ENCODE measurements around the gene CEMP1. TPM values are rescaled to one million over a fixed set of nuclear protein-coding genes. Genes with fewer than 3 reads are reported as not detected.

CEMP1 gene
- total RNA-seq, 2 donors from 2014 or later, result 0.63 TPM; not detected in 1

DNA sequence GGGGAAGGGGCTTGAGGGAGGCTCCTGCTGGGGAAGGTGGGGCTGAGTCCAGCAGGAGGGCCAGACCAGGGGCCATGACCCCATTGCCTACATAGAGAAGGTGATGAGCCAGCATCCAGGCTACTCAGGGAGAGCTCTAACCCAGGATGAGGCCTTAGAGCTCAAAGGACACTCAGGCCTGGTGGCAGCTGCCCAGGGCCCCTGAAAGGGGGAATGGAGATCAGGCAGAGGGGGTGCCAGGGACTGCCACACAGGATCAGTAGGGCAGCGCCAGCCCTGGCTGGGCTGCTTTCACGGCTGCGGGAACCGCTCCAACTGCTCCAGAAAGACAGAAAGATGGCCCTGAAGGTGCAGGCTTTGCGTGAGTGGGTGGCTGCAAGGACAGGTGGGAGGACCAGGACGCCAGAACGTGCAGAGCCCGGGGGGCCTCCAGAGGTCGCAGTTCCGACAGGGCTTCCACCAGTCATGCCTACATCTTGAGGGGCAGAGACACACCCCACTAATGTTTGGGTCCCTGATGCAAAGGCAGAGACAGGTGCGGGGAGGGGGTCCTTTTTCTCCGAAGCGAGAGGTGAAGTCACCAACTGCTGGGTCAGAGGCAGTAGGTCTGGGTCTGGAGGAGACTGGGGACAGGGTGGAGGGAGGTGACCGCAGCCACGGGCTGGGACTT lies 18.3 kb downstream of the CEMP1 start:
- ATAC-seq (ENCODE audit: insufficient number of reproducible peaks, low FRiP score, low read depth) (no peak), DNase-seq (ENCODE audit: low spot score) (no peak)
- H3K27me3 ChIP-seq (replicated peaks; ENCODE audit: insufficient read depth), result no peaks in the 10 kb centered on the region
- peaks cover 17 to 45% of the 10 kb centered on the region in 2 donors for H3K4me1 ChIP-seq (ENCODE audit: control insufficient read depth in 1 of 2, low read depth in 2 of 2)
- no peaks in the 10 kb centered on the region for H3K9me3 ChIP-seq
- peak overlapping the region in 1 of 2 donors; percentile 96 for H3K27ac ChIP-seq
- TF ChIP-seq, protein P1, sequence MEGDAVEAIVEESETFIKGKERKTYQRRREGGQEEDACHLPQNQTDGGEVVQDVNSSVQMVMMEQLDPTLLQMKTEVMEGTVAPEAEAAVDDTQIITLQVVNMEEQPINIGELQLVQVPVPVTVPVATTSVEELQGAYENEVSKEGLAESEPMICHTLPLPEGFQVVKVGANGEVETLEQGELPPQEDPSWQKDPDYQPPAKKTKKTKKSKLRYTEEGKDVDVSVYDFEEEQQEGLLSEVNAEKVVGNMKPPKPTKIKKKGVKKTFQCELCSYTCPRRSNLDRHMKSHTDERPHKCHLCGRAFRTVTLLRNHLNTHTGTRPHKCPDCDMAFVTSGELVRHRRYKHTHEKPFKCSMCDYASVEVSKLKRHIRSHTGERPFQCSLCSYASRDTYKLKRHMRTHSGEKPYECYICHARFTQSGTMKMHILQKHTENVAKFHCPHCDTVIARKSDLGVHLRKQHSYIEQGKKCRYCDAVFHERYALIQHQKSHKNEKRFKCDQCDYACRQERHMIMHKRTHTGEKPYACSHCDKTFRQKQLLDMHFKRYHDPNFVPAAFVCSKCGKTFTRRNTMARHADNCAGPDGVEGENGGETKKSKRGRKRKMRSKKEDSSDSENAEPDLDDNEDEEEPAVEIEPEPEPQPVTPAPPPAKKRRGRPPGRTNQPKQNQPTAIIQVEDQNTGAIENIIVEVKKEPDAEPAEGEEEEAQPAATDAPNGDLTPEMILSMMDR (IDR thresholded peaks at IDR 0.05), result no peak
- H3K36me3 ChIP-seq, result no peaks in the 10 kb centered on the region
- H3K4me3 ChIP-seq, result peak overlapping the region; percentile 96

- no peaks in the 10 kb centered on the region for H3K27me3 ChIP-seq (replicated peaks; ENCODE audit: insufficient read depth)
- no peaks in the 10 kb centered on the region for H3K9me3 ChIP-seq
- DNase-seq (ENCODE audit: low spot score) (no peak), ATAC-seq (ENCODE audit: insufficient number of reproducible peaks, low FRiP score, low read depth) (no peak)
- no peaks in the 10 kb centered on the region for H3K36me3 ChIP-seq
- H3K4me1 ChIP-seq (ENCODE audit: control insufficient read depth in 1 of 2, low read depth in 2 of 2), result peaks cover 15 to 38% of the 10 kb centered on the region in 2 donors
- H3K27ac ChIP-seq, result no peak overlapping the region
- TF ChIP-seq, protein P1 (IDR thresholded peaks at IDR 0.05), result no peak
- H3K4me3 ChIP-seq, result no peak overlapping the region
These were observed 19.0 kb downstream of the CEMP1 start for GRCh38 chr16:2511996-2512734.

- Histone ChIP-seq H3K4me1 (ENCODE audit: control insufficient read depth in 1 of 2, low read depth in 2 of 2) (peaks cover 8 to 29% of the 10 kb centered on the region in 2 donors), H3K9me3 (no peaks in the 10 kb centered on the region), H3K4me3 (peak overlapping the region; percentile 23), H3K36me3 (no peaks in the 10 kb centered on the region), H3K27ac (no peak overlapping the region), H3K27me3 (replicated peaks; ENCODE audit: insufficient read depth) (no peaks in the 10 kb centered on the region)
- TF ChIP-seq, protein P1 (IDR thresholded peaks at IDR 0.05), result no peak
- ATAC-seq (ENCODE audit: insufficient number of reproducible peaks, low FRiP score, low read depth), result no peak
- DNase-seq (ENCODE audit: low spot score), result no peak
These were observed 19.9 kb downstream of the CEMP1 start for GRCh38 chr16:2511128-2511800.

- Histone ChIP-seq H3K9me3 (no peaks in the 10 kb centered on the region), H3K4me1 (ENCODE audit: control insufficient read depth in 1 of 2, low read depth in 2 of 2) (peaks cover 0 to 12% of the 10 kb centered on the region in 2 donors), H3K27me3 (replicated peaks; ENCODE audit: insufficient read depth) (no peaks in the 10 kb centered on the region), H3K36me3 (no peaks in the 10 kb centered on the region), H3K4me3 (no peak overlapping the region), H3K27ac (no peak overlapping the region)
- no peak for DNase-seq (ENCODE audit: low spot score)
- TF ChIP-seq, protein P1 (IDR thresholded peaks at IDR 0.05), result no peak
- ATAC-seq (ENCODE audit: insufficient number of reproducible peaks, low FRiP score, low read depth), result no peak
These were observed 22.3 kb downstream of the CEMP1 start for GRCh38 chr16:2508722-2509400.

Measured in thoracic aorta (tissue), 2 donors.